HUDEP-2 (cell line): ENCODE data around the gene NHEJ1.

Experiments
- DNase-seq, 76 experiments: peaks; one replicate each; lab custom pipeline; 2025; ENCODE audit not compliant: unreplicated experiment in 76 of 76; lab: John Stamatoyannopoulos, UW

Gene NHEJ1

GRCh38 chr2:219094171-219094570 is 66.4 kb downstream of the NHEJ1 start:
- no peak for DNase-seq

- no peak for DNase-seq
Observed at GRCh38 chr2:219090436-219091299, 69.9 kb downstream of the NHEJ1 start.

GRCh38 chr2:219089330-219089729 is 71.3 kb downstream of the NHEJ1 start:
- no peak for DNase-seq

- no peak for DNase-seq
Observed at GRCh38 chr2:219087848-219088247, 72.8 kb downstream of the NHEJ1 start.

- no peak for DNase-seq
Observed at GRCh38 chr2:219087361-219087760, 73.3 kb downstream of the NHEJ1 start.

GRCh38 chr2:219086196-219086595 is 74.4 kb downstream of the NHEJ1 start:
- no peak for DNase-seq

GRCh38 chr2:219084791-219085190 is 75.8 kb downstream of the NHEJ1 start:
- DNase-seq, result no peak

- DNase-seq, result peak in 1 of 76 experiments; percentile 17
Observed at GRCh38 chr2:219082332-219082958, 78.2 kb downstream of the NHEJ1 start.

GRCh38 chr2:219081701-219082331 is 78.8 kb downstream of the NHEJ1 start:
- no peak for DNase-seq

- no peak for DNase-seq
Observed at GRCh38 chr2:219081096-219081495, 79.5 kb downstream of the NHEJ1 start.

GRCh38 chr2:219079417-219079816 is 81.2 kb downstream of the NHEJ1 start:
- DNase-seq, result no peak

- no peak for DNase-seq
Observed at GRCh38 chr2:219078951-219079350, 81.7 kb downstream of the NHEJ1 start.

GRCh38 chr2:219078126-219078525 is 82.5 kb downstream of the NHEJ1 start:
- DNase-seq, result no peak

GRCh38 chr2:219076253-219076652 is 84.4 kb downstream of the NHEJ1 start:
- DNase-seq, result no peak

GRCh38 chr2:219073413-219074129 is 87.0 kb downstream of the NHEJ1 start:
- peak in 30 of 76 experiments; percentile 3 to 64 (median 24) for DNase-seq

- DNase-seq, result no peak
Observed at GRCh38 chr2:219072741-219073250, 87.8 kb downstream of the NHEJ1 start.

GRCh38 chr2:219071131-219071816 is 89.3 kb downstream of the NHEJ1 start:
- DNase-seq, result no peak

- no peak for DNase-seq
Observed at GRCh38 chr2:219065484-219065883, 95.1 kb downstream of the NHEJ1 start.

GRCh38 chr2:219062081-219062480 is 98.5 kb downstream of the NHEJ1 start:
- DNase-seq, result no peak
